HG03135 (cell line): ENCODE data around the gene CD300E.
"Not testable (repeated sequence)": the region's sequence is repeated elsewhere in the genome, so short reads cannot be mapped to it uniquely, and the experiment has no call there.

Experiments
- ATAC-seq: cut with Tn5 transposase; IDR thresholded peaks from one replicate; pipeline ENCODE4 v1.9.1; 2021; ENCODE audit warnings: mild to moderate bottlenecking, moderate library complexity; ENCODE audit not compliant: unreplicated experiment

Gene CD300E

GRCh38 chr17:74601944-74602572, 21.5 kb downstream of the CD300E start:
- no peak for ATAC-seq

GRCh38 chr17:74599448-74599939, 24.0 kb downstream of the CD300E start:
- no peak for ATAC-seq

DNA sequence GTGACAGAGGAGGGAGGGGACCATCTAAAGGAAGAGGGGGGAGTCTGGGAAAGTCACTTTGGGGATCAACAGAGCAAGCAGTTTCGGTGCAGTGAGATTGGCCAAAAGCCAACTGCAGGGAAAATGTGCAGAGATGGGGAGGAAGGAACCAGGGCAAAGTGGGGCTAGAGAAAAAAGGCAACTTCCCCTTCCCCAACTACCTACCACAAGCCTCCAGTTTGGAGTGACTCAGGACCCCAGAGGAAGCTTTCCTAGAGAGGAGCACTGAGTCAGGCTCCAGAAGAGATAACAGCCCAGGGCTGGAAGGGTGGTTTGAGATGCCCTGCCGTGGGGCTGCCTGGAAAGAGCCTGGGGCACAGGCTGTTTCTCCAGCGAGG, 24.5 kb downstream of the CD300E start:
- ATAC-seq = no peak

DNA sequence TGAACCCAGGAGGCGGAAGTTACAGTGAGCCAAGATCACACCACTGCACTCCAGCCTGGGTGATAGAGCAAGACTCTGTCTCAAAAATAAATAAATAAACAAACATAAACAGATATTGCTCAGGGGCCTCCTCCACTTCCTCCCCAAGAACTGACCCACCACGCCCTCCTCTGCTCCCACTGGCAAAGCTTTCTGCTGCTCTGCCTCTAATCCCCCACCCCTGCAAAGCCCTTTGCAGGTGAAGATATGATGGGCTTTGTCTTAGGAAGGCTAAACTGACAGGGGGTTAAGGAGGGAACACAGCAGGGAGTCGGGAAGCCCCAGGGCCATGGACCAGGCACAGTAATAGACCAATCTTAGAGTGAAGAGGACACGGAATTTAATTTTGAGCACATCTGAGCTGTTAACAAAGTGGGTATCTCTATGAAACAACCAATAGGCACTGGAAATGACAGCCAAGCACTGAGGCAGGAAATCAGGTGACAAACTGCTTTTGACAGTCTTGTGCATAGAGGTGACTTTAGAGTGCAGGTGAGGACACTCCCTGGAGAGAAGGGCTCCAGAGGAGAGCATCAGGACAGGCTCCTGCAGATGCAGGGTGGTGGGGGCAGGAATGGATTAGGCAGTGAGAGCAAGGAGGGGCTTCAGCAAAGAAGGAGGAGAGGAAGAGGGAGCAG, 25.1 kb downstream of the CD300E start:
- no peak for ATAC-seq

DNA sequence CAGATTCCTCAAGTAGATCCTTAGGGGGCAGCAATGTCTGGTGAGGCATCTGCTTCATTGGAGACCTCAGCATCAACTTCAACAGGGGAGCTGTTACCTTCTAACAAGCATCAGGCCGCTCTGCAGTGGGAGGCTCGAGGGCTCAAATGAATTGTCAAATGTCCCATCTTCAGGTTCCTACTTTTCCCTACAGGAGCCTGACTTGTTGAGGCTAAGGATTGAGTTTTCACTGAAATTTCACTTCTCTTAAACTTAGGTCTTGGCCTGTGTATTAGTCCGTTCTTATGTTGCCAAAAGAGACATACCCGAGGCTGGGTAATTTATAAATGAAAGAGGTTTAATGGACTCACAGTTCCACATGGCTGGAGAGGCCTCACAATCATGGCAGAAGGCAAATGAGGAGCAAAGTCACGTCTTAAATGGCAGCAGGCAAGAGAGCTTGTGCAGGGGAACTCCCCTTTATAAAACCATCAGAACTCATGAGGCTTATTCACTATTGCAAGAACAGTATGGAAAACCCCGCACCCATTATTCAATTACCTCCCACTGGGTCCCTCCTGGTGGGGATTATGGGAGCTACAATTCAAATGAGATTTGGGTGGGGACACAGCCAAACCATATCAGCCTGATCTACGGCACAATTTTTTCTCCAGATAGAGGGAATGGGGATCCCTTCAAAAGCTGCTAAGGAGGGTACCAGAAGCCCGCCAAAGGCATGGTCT, 26.3 kb downstream of the CD300E start:
- ATAC-seq = no peak

- ATAC-seq = no peak
Observed at GRCh38 chr17:74595037-74595750, 28.3 kb downstream of the CD300E start.

- ATAC-seq = no peak
Observed at GRCh38 chr17:74592087-74592990, 31.2 kb downstream of the CD300E start, which contains the start of gene CD300LD. CD300LD (minus strand) TSS chr17:74592283; CDS start chr17:74592202, 81 bp downstream.

GRCh38 chr17:74591503-74591902, 32.0 kb downstream of the CD300E start:
- ATAC-seq = no peak

- no peak for ATAC-seq
Observed at GRCh38 chr17:74585711-74586110, 37.8 kb downstream of the CD300E start.

DNA sequence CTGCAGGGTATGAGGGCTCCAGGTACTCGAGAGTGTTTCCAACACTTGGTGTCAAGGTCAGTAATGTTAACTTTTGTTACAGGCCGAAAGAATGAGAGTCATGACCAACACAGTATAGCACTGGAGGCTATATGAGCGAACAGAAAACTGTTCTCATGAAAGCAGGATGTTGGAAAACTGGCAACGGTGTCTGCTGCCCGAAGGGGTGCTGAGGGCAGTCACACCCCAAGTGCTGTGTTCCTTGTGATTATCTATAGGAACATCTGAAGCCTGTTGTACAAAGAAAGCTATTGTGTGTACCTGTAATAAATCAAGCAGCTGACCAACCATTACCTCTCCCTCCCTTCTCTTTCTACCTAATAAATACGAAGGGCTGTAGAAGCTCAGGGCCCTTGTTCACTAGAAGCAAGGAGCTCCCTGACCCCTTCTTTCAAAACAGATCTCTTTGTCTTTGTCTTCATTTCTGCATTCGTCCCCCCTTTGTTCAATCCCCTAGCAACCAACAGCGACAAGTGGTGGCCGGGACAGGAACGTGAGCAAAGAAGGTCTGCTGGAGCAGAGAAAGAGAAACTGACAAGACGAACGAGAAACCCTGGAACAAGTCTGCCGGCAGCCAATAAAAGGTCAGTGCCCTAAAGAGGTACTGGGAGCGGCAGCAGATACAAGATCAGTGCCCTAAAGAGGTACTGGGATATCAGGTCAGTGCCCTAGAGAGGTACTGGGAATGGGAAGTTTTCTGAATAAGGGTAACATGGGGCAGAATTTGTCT, 39.1 kb downstream of the CD300E start:
- ATAC-seq = no peak

GRCh38 chr17:74582633-74583032, 40.9 kb downstream of the CD300E start:
- ATAC-seq = no peak

DNA sequence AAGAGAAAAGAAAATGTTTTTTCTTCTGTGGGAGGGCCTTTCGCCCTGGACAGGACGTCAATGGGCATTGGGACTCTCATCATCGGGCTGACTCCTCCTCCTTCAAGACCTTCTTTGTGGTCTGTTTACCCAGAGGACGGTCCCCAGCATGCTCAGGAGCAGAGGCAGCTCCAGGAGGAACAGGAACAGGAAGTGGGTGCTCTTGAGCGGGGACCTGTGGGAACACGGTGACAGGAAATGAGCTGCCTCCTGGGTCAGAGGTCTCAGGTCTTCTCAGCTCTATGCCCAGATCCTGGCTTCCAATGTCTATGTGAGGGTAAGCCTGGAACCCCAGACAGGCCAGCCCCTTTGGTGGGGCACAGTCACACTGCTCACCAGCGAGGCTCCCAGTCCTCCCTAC, 43.6 kb downstream of the CD300E start:
- ATAC-seq = no peak

GRCh38 chr17:74578979-74579378, 44.6 kb downstream of the CD300E start:
- ATAC-seq = no peak

- no peak for ATAC-seq
Observed at GRCh38 chr17:74574489-74575142, 48.9 kb downstream of the CD300E start.

- ATAC-seq = not testable (repeated sequence)
Observed at GRCh38 chr17:74573635-74574034, 49.9 kb downstream of the CD300E start.

DNA sequence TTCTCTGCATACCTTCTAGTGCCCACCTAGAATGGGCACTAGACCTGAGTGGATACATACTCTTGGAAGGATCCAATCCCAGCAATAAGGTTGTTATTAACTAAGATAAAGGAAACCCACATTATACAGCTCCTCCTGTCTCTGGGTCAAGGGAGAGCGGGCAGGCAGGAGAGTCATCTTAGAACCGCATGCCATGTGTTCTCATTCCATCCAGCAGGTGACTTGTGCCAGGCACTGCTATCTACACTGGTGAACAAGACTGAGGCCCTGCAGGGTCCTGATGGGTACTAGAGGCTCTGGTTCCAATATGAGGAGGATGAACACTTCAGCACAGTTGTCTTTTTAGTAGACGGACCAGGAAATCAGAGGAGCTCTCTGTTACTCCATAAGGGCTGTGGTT, 50.4 kb downstream of the CD300E start:
- no peak for ATAC-seq

DNA sequence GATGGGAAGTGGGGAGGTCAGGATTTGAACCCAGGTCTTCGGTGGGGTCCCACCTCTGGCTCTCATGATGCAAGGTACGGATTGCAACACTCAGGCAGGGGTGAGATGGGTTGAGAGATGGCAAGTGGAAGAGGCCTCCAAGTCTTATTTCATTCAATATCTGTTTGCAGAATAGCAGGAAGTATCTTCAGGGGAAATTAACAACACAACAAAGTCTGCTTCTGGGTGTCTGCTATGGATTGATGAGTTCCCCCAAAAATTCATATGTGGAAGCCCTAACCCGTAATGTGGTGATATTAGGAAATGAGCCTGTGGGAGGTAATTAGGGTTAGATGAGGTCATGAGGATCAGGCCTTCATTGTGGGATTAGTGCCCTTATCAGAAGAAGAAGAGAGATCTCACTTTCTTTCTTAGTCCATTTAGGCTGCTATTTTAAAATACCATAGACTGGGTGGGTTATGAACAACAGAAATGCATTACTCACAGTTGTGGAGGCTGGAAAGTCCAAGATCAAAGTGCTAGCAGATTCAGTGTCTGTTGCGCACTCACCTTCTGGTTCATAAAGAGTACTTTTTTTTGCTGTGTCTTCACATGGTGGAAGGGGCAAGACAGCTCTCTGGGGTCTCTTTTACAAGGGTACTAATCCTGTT, 51.8 kb downstream of the CD300E start:
- ATAC-seq = no peak
